ENCODE measurements around the gene CHI3L1.

The CHI3L1 gene

DNA sequence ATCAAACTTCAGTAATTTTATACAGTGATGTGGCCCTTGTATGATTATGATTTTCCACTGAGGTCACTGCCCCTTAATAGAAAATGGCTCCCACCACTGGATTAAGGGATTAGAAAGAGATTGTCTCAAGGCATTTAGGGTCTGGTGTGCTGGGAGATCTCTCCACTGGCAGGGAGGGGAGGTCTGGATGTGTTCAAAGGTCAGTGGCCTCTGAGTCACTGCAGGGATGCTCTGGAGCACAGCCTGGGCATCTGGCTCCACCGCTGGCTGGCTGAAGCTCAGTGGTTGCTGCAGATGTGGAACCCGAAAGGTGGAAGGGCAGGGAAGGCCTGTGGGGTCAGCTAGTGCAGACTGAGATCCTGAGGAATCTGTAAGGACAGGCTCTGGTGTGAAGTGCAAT lies 18.3 kb upstream of the CHI3L1 start:
- no peak for DNase-seq

DNA sequence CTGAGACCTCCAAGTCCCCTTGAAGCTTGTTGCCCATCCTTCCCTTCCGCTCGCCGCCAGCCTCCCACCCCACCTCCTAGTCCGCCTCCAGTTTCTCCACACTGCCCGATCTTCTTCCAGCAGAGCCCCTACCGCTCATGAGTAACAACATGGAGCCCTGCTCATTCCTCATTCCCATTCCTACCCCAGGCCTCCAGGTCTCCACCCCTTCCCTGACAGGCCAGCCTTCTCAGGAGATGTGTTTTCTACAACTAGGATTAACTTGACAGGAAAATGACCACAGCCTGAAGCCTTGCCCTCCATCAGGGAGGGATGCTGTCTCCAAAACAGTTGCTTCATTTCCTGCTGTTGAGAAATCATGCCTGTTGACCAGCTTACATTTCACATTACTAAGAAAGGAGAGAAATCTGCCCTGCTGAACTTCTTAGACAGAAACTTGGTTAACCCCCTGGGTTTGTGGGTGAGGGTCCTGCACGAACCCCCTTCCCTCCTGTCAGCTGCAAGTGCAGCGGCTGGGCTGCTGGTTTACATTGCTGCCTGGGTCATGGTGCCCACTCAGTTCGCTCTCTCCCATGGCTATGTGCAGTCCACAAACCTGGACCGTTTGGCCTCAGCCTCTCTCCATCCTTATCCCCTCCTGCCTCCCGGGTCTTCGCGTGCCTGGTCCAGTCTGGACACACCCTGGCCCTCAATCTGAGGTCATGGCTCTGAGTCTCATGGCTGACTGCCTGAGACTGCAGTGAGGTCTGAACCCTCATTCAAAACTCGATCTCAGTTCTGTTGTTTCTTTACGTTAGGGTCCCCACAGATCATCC lies 16.1 kb upstream of the CHI3L1 start:
- DNase-seq, result no peak

DNA sequence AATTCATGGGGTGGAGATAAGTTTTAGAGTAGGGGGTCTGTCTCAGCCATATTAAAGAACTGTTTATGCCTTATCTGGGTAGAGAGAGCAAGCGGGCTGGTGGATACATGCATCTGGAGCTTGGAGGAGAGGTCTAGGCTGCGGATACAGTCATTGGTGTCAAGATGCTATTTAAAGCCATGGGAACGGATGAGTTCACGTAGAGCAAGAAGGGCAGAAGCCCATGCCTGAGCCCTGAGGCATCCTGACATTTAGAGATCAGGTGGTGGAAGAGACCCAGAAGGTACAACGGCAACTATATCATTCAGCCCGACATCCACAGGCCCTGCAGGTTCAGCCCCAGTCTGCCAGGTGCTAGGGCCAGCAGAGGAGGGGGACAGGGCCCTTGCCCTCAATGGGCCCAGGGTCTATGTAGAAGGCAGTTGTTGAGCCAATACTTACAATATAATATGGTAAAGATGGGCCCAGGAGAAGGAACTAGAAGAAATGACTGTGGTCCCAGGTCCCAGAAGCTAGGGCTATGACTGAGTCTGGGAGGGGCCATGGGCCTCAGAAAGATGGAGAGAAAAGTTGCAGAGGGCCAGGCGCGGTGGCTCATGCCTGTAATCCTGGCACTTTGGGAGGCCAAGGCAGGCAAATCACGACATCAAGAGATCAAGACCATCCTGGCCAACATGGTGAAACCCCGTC lies 15.2 kb upstream of the CHI3L1 start:
- no peak for DNase-seq

DNA sequence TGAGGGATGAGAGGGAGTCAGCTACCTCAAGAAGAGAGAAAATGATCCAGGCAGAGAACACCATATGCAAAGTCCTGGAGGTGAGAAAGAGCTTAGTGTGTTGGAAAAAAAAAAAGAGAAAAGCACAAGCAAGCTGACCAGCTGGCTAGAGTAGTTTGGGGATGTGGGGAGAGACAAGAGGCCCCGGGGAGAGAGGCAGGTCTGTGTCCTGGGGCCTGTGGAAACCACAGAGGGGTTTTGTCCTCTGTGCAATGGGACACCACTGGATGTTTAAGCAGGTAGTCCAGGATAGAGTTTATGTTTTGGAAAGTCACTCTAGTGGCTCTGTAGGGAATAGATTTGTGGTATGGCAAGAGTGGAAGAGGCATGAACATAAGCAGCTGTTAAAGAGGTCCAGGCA lies 14.4 kb upstream of the CHI3L1 start:
- no peak for DNase-seq

DNA sequence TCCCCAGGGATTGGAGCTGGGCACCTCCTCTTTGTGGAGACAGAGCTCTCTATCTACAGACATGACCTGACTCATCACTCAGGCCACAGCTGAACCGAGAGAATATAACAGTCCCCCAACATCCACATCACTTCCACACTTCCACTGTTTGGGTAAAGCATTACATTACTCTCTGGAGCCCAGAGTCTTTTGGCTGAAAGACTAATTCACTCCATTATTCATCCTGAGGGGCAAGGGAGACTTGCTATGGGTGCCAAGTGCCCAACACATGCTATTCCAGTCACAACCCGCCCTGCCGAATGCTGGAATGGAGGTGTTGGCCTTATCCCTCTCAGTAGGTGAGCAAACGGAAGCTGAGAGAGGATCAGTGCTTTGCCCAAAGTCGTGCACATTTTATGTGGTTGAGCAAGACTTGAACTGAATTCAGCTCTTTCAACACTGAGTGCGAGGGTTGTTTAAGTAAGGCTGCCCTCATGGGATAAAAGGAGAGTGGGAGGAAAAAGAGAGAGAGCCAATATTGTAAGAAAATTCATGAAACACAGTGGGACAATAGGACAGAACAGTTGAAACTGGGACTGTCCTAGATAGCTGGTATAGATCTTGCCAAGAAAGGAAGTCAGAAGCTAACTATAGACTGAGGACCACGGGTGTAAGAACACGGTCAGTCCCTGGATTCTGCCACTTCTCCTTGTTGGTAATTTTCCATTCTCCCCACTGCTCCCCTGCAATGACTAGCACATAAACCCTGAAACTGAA lies 13.5 kb upstream of the CHI3L1 start:
- no peak for DNase-seq

DNA sequence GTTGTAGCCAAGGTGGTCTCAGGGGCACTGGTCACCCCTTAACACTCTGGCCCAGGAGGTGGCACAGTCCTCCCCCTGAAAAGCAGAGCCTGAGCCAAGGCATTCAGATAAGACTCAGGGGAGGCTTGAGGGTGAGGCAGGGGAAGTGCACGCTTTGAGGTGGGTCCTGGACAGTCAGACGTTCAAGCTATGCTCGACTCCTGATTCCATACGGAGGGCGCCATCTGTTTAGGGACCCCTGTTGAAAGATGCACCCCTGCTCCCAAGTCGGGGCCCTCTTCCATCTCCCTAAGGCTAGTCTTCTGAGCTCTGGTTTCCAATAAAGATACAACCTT lies 12.9 kb upstream of the CHI3L1 start:
- no peak for DNase-seq

DNA sequence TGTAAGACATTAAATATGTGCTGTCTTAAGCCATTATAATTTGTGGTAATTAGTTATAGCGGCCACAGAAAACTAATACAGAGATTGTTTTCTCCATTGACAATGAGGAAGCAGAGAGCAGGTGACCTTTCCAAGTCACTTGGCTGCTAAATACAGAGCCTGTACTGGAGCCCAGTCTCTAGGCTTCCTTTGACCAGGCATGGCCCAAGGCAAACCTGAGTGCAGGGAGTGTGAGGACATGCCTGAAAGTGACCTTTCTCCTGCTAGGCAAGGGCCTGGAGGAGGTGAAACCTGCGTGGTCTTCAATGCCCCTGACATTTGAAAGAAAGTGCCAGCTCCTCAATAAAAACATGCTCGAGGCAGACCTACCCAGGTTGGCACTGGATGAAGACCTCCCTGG lies 12.5 kb upstream of the CHI3L1 start:
- DNase-seq, result no peak

DNA sequence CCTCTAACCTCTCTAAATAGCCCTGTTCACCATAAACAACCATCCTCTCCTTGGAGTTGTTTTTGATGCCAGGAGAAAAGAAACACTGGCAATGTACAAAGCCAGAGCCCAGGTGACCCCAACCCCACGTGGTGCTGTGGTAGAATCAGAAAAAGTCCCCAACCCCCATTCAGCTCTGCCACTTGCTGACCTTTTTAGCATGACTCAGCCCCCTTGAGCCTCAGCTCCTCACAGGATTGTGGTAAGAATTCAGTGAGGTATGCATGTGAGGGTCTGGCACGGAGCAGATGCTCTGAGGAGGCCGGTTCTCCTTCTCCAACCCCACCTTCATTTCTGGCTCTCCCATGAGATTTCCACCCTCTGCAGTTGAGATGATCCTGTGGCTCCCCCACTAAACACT lies 11.1 kb upstream of the CHI3L1 start:
- no peak for DNase-seq

DNA sequence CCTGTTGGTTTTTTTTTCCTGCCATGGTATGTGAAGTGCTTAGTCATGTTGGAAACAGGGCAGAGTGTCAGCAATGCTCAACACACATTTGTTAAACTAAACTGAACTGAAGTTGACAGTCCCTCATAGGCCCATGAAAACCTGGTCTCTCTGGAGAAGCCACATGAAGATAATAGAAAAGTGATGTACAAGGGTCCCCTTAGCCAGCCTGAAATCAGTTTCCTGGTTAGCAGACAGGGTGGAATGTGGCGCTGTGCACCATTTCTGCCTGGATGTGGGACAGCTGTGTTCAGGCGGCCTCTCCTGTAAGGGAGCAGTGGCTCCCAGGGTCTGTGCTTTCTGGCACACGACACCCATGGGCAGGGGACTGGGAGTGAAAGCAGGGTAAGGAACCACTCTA lies 9.9 kb upstream of the CHI3L1 start:
- no peak for DNase-seq

DNA sequence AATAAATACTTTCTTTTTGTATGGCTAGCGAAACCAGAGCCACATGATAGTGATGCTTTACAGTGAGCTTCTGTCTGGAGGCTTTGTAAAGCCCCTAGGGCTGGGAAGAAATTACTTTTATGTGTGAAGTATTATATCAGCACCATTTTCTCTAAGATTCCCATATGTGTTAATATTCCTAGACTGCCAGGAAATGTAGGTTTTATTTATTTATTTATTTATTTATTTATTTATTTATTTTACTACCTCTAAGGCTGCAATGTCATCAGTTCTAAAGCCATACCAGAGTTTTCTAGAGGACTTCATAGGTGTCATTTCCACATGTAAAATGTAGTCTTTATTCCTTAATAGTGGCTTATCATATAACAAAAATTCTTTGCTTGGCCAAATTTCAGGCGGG lies 4.4 kb upstream of the CHI3L1 start:
- DNase-seq, result no peak

DNA sequence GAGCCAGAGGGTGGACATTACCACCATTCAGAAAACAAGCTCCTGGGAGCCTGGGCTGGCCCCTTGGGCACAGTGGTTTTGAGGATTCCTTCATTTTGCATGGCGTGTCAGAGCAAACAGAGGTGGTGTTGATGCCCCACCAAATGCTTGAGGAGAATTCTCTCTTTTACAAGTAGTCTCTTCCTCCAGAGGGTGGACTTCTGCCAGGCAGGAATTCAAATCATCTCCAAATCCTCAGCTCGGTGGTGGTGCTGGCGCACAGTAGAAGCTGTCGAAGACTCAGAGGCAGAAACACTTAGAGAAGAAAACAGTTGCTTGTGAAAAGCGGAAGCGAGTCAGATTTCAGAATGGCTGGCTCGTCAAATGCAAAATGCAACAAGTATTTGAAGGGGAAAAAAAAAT lies 3.4 kb upstream of the CHI3L1 start:
- no peak for DNase-seq

DNA sequence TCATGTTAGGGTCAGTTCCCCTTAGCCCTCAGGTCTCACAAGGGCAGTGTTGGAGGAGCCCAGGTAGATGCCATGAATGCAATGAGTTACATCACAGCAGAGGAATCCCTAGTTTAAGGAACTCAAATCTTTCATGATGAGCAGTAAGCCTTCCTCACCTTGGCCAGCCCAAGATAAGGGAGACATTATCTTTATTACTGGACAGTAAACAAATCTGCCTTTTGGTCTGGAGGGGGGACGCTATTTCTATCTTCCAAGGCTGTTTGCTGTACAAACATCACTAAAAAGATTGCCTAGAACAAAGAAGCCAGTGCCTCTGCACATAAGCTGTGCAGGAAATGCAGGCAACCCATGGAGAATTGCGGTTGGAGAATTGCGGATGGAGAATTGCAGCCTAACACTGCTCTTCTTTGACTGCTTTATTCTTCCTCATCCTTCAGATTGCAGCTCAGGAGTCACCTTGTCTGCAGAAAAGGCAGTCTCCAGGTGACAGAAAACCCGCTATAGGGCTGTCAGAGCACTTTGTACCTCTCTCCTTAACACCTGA lies 2.3 kb upstream of the CHI3L1 start:
- no peak for DNase-seq

DNA sequence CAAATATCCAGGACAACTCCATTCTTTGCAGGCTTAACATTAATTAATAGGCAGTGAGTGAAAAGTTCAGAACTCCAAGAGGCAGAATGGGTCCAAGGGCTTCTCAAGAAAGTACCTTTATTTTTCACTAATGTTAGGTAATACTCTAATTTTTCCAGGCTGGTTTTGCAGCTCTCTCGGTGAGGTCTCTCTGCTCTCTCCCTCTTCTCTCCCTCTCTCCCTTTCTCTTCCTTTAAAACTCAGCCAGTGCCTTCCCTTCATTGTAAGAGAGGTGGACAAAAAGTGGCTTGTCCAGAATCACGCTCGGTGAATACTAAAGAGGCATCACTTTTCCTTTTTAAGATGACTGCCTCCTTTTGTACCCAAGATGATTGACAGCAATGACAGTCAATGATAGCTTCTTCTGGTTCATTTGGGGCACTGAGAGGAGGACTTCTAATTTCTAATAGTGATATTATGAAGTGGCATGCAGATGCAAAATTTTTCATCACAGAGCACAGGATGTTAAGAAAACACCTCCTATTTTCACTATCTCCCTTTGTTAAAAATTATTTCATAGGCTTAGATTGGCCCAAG lies 1.3 kb upstream of the CHI3L1 start:
- DNase-seq, result no peak

DNA sequence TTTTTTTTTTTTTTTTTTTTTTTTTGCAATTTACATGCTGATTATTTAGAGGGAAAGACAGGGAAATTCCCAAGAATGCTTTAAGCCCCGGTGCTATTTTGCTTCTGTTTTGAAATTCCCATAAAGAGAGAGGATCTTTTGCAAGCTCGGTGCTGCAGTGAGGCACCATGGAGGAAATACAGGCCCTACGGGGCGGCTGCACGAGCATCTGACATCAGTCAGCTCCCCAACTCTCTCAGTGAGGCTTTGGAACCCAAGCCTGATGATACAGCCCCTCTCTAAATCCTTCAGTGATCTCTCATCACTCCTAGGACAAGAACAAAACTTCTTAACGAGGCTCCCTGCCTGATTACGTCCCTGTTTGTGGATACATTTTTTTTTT lies 791 bp upstream of the CHI3L1 start:
- no peak for DNase-seq

DNA sequence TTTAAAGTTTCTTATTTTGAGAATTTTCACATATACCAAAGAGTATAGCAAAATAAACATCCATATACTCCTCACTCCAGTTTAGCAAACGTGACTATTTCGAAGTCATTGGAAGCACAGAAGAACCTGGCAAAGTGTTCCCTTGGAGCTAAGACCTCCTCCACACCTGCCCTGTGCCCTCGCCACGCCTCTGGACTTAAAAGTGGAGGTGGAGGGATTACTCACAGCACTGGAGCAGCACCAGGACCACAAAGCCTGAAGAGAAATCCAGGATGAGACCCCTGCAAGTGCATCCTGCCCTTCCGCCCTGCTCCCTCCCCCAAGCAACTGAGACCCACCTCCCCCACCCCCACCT lies 436 bp downstream of the CHI3L1 start:
- no peak for DNase-seq

DNA sequence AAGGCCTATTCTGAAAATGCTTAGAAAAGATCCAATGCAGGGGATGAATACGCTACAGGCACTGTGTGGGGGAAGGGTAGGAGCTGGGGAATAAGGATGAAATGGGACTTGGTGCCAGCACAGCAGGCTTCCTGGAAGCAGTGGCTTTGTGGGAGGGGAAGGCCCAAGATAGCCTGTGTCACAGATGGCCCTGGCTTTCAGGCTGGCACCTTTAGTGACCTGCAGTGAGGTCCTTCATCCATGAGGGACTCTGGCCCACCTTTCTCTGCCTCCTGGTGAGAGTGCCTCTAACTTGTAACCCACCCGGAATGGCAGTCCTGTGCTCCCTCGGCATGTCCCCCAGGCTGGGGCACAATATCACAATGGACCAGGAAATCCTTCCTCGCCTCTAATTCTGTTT lies 919 bp downstream of the CHI3L1 start:
- DNase-seq, result no peak

DNA sequence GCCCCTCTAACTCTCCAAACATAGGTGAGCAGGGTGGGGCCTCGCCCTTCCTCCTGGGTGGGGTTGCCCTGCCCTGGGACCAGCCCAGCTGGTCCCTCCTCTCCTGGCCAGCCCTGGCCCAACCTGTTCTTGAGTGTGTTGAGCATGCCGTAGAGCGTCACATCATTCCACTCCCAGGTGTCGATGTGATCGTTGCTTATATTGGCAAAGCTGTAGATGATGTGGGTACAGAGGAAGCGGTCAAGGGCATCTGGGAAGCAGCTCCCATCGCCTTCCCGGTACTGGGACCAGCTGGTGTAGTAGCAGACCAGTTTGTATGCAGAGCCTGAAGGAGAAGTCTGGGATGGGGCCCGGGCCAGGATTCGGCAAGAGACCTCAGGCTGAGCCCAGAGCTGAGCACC lies 1.4 kb downstream of the CHI3L1 start:
- no peak for DNase-seq

DNA sequence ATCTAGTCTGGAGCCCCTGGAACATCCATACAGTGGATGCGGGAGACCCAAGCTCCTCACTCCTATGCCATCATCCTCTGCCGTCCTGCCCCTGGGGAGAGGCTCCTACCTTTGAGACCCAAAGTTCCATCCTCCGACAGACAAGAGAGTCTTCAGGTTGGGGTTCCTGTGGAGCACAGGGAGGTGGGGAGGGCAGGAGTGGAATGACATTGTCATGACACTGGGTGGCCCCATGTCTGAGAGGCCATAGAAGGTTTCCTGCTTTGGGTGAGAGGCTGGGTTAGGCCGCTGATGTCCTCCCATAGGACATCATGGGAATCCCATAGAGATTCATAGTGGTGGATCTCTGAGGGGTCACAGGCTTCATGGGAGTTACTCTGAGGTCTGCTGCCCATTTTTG lies 2.0 kb downstream of the CHI3L1 start:
- DNase-seq, result no peak

DNA sequence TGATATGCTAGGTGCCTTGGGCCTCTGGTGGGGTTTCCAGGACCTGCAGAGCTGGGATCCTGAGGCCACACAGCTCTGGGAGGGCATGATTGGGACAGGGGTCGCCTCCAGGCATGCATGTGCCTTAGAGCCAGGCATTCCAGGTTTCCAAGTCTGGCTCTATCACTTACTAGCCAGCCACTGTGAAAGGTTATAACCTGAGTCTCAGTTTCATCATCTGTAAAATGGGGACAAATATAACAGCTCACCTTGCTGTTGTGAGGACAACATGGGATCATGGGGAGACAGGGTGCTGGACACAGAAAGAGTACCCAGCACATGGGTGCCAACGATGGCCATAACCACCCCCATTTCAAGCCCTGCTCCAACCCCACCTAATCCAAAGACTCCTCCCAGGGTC lies 2.7 kb downstream of the CHI3L1 start:
- no peak for DNase-seq

DNA sequence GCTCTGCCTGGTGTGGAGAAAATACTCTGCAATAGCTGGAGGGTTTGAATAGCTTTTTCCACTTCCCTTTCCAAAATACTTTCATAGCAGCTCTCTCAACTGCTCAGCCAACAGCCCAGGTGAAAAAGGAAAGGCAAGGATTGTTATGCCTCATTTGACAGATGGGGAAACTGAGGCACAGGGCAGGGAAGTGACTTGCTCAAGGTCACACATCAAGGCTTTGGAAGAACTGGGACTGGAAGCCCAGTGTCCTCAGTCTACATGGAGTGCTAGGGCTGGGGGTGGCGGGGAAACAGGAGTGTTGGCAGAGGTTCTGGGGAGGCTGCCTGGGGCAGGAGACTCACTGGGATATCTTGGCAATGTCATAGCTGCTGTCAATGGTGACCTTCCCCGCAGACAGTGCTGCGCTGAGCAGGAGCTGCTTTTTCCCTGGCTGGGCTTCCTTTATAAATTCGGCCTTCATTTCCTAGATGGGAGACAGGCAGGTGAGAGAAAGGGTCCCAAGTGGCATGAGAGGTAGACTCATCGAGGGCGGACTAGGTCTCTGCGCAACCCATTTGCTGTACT lies 4.0 kb downstream of the CHI3L1 start:
- no peak for DNase-seq

DNA sequence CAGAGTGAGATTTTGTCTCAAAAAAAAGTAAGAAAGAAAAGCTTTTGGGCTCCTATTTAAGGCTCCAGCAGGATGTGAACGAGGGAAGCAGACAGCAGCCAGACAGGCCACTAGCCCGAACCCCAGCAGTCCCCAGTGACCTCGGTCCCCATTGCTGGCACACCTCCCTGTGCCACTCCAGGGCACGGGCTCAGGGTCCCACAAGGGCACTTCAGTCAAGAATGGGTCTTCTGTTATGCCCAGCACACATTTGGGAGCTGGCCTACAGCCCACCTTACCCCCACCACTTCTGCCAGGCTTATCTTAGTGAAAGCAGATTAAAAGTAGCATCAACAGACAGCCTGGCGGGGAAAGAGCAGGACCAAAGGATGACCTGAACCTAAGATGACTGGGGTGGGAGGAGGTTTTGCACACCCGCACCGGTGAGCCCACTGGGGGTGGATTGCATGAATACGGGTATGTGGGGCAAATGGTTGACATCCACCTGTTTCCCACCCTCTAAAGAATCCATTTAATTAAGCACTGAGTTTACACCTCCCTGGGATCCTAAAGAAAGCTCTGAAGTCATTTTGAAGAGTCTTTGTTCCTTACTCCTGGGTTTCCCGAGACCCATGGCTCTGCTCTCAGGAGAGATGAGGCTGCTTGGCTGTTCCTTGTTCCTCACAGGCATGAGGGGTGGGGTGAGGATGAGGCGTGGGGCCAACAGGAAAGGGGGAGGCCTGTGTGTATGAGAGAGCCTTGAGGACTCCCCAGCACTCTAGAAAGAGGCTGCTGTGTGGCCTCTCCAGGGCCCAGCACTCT lies 4.7 kb downstream of the CHI3L1 start:
- no peak for DNase-seq

DNA sequence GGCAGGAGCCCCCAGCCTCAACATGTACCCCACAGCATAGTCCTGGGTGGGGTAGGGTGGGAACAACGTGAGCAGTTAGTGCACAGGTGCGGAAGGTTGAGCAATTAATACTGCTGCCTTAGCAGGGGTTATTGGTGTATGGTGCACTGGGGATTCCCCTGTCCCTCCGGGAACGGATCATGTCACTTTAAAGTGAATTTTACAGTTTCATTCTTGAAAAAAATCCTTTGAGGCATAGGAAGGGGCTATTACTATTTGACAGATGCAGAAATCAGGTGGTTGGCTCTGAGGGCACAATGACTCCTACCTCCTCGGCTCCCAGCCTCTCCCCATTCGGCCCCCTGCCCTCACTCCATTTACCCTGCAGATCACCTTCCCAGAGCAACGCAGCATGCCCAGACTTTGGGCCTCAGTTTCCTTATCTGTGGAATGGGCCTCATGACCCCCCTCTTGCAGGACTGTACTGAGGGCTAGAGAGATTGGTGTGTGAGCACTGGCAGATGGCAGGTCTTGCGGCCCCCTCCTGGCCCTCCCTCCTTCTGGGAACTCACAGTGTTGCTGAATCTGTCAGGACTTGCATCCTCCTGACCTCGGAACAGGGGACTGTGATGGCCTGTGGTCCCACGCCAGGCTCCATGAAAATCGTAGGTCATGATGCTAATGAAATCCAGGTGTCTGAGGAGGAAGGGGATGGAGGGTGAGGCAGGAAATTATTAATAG lies 5.7 kb downstream of the CHI3L1 start:
- DNase-seq, result no peak
